GM15510 (cell line): Measurements from ENCODE around the gene BRAF.

Experiments used
- POLR2A ChIP-seq: IDR thresholded peaks from 3 replicates; pipeline ENCODE4 v1.6.1; 2011; ENCODE audit warnings: borderline replicate concordance; ENCODE audit not compliant: insufficient read length; ENCODE audit errors: extremely low read depth

Gene BRAF

GRCh38 chr7:140896996-140897395, 27.7 kb downstream of the BRAF start:
- TF ChIP-seq POLR2A, result no peak

DNA sequence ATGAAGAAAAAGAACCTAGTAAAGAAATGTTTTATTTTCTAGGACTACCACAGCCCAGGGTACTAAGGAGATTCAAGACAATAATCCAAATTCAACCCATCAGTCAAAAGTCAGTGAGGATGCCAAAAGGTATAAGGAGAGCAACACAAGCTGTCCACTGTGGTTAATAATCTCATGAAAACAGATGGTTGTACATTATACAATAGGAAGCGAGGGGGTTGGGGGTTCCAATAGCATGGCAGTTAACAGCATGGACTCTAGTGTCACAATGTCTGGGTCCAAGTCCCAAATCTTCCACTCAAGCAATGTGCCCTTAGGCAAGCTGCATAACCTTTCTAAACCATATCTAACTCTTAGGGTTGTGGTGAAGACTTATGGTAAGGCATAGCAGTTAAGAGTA, 35.1 kb downstream of the BRAF start:
- TF ChIP-seq POLR2A, result no peak

DNA sequence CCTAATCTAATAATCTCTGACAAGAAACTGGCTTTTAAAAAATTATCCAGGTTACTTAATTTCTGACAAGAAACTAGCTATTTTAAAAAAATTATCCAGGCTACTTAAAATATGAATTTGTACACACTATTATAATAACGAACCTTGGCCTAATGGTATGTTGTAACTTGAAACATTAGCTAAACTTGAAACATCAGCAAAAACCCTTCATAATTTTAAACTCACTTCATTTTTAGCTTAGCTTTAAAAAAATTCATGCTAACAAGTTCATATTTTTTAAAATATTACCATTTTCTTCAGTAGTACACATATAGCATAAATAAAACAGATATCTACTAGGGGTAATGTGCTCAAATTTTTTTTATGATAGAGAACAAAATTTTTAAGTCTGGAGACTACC, 35.6 kb downstream of the BRAF start:
- TF ChIP-seq POLR2A, result no peak

DNA sequence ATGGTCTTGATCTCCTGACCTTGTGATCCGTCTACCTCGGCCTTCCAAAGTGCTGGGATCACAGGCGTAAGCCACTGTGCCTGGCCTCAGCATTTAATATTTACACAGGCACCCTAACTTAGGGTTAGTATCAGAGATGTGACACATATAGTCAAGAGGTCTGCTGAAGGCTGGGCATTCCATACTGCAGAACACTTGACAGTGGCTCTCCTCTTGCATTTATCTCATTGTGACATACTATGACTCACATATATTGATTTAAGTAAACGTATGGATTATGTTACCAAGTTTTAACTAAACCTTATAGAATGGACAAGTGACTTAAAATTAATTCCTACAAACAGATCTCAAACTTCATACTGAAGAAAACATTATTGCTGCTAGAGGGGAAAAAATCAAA, 36.6 kb downstream of the BRAF start:
- no peak for TF ChIP-seq POLR2A

DNA sequence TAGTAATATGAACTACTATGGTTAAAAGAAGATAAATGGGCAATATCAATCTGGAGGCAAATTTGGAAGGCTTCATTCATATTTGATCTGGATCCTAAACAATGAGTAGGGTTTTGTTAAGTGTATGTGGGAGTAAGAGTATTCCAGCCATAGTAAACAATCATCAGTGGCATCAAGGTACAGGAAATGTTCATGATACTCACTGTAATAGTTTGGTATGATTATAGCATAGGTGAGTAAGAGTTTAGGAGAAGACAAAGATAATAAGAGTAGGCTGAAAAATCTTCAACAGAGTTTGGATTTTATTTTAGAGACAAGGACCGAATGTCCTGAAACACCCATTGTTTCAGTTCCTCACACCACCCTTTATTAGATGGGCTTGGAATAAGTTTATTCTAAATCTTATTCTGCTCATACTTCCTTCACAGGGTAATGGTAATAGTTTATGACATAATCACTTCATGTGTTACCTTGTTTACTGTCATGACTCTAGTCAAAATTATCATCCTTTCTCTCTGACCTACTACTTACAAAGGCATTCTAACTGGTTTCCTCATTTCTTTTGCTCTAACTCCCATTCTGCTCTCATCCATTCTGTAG, 38.9 kb downstream of the BRAF start:
- no peak for TF ChIP-seq POLR2A

- TF ChIP-seq POLR2A, result no peak
Observed at GRCh38 chr7:140883378-140883777, 41.4 kb downstream of the BRAF start.

DNA sequence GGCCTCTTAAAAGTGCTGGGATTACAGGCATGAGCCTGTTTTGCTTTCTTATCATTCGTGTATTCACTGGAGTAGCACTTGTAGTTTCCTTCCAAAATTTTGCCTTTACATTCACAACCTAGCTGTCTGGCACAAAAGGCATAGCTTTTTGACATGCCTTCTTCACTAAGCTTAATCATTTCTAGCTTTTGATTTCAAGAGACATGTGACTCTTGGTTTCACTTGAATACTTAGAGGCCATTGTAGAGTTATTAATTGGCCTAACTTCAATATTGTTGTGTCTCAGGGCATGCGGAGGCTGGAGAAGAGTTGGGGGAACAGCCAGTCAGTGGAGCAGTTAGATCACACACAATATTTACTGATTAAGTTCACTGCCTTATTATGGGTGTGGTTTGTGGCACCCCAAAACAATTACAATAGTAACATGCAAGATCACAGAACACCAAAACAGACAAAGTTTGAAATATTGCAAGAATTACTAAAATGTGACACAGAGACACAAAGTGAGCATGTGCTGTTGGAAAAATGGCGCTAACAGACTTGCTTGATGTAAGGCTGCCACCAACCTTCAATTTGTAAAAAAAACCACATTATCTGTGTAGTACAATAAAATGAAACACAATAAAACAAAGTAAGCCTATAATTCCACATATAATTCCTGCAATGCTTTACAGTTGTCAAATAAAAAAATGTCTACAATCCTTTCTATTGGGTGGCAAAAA, 43.1 kb downstream of the BRAF start:
- TF ChIP-seq POLR2A, result no peak

DNA sequence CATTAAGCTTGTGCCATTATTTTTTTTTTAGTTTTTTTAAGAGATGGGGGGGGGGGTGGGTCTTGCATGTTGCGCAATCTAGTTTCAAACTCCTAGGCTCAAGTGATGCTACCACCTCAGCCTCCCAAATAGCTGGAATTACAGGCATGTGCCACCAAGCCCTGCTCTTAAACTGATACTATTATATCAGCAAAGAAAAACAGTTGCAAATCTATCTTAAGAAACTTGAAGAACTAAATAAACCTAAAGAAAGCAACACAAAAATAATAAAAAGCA, 47.5 kb downstream of the BRAF start:
- TF ChIP-seq POLR2A, result no peak

- no peak for TF ChIP-seq POLR2A
Observed at GRCh38 chr7:140876519-140877248, 48.0 kb downstream of the BRAF start.

GRCh38 chr7:140873434-140873833, 51.3 kb downstream of the BRAF start:
- no peak for TF ChIP-seq POLR2A

- no peak for TF ChIP-seq POLR2A
Observed at GRCh38 chr7:140870003-140870402, 54.7 kb downstream of the BRAF start.

GRCh38 chr7:140869430-140869829, 55.3 kb downstream of the BRAF start:
- TF ChIP-seq POLR2A, result no peak

DNA sequence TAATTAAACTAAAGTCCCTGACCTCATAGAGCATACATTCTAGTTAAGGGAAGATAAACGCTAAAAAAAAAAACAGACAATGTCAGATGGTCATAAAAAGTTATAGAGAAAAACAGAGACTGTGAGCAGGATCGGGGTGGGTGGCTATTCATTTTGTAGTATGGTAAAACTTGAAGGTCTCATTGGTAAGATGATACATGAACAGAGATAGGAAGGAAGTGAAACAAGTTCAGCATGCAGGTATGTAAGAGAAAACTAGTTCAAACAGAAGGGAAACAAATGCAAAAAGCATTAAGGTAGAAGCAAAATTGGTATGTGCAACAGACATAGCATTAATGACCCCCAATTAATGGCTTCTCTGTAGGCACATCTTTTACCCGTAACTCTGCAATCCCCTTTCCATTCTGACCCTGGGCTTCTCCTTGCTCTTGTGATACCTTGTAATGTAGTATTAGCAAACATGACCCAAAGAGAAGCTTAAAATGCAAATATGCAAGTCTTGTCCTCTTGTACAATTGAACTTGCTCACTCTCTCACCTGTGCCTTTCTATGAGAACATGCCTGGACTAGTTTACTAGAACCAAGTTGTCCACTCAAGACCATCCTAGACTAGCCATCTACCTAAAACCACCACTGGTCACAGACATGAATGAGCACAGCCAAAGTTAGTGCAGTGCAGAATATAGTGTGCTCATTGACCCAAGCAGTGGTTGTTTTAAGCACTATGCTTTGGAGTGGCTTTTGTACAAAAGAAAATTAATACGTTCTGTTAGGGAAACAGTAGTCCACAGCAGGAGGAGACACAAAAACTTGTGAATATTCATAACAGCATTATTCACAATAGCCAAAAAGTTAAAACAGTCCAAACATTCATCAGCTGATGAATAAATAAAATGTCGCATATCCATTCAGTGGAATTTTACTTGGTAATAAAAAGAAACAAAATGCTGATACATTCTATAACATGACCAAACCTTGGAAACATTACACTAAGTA, 57.0 kb downstream of the BRAF start:
- no peak for TF ChIP-seq POLR2A

- no peak for TF ChIP-seq POLR2A
Observed at GRCh38 chr7:140866926-140867325, 57.8 kb downstream of the BRAF start.

GRCh38 chr7:140864732-140865131, 60.0 kb downstream of the BRAF start:
- no peak for TF ChIP-seq POLR2A
